ENCODE data around the gene SPATA31C2.
"Not testable (repeated sequence)": the region's sequence is repeated elsewhere in the genome, so short reads cannot be mapped to it uniquely, and the experiment has no call there.

Gene SPATA31C2

DNA sequence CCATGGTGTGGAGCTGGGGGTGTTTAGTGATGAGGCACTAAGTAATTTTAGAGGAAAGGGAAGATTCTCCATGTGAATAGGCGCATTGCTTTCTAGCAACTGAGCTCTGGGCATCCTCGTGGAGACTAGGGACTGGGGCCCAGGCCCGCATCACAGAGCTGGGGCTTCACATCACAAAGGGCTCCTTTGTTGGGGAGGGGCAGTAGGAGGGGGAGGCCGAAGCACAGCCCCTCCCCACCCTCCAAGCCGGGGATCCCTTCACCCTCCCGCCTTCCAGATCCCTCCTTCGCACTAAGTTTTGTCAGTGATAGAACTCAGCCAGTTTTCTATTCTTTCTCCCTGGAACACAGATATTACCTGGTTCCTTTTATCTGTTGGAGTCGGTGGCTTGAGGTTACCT, at the start of gene SPATA31C2:
Gene SPATA31C2, minus strand, starts transcription at position 101 of the 400 bp plus-strand sequence. Its CDS starts 29 bp downstream, at position 72.
- not testable (repeated sequence) for H3K4me3 ChIP-seq (ENCODE audit: control insufficient read depth, low read depth, low read length); DNase-seq (ENCODE audit: low read depth)

DNA sequence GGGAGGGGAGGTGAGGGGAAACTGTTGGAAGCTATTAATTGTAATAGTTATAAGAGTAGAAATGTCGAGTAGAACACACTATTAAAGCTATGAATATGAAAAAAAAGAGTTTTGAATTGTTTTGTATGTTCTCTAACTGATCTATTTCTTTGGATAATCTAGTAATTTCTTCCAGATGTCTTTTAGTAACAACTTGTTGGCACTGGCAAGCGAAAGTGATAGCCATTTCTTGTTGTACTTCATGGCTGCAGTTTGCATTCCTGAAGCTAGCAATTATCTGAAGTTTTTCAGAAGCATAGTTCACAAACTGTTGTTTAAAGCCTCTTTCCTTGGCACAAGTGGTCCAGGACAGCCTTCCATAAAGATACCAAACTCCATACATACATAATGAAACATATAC, 49.4 kb upstream of the SPATA31C2 start:
- DNase-seq (ENCODE audit: low read depth): peak; percentile 13
- TF ChIP-seq CTCF (IDR thresholded peaks at IDR 0.05; ENCODE audit: control insufficient read depth, insufficient read depth, low read depth, low read length, missing control alignments): no peak
- H3K4me3 ChIP-seq (ENCODE audit: control insufficient read depth, low read depth, low read length): no peak overlapping the region

- no peak overlapping the region for H3K4me3 ChIP-seq (ENCODE audit: control insufficient read depth, low read depth, low read length)
- TF ChIP-seq CTCF (IDR thresholded peaks at IDR 0.05; ENCODE audit: control insufficient read depth, insufficient read depth, low read depth, low read length, missing control alignments): no peak
- no peak for DNase-seq (ENCODE audit: low read depth)
These were observed 48.3 kb upstream of the SPATA31C2 start for GRCh38 chr9:88186495-88187110.

DNA sequence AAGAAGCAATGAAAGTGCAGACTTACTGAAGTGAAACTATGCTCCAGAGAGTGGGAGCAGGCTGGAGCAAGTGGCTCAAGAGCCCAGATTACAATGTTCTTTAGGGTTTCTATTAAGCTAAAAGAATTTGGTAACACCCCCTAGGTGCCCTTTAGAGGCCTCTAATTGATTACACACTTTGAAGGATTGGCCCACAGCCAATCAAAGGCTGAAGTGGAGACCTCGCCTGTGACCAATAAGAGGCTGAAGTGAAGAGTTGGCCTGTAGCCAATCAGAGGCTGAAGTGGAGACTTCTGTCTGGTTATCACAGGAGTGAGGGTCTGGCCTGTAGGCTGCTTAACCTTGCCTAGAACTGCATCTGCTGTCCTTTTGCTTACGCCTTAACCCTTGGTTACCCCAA, 46.7 kb upstream of the SPATA31C2 start:
- no peak for TF ChIP-seq CTCF (IDR thresholded peaks at IDR 0.05; ENCODE audit: control insufficient read depth, insufficient read depth, low read depth, low read length, missing control alignments)
- DNase-seq (ENCODE audit: low read depth): no peak

DNA sequence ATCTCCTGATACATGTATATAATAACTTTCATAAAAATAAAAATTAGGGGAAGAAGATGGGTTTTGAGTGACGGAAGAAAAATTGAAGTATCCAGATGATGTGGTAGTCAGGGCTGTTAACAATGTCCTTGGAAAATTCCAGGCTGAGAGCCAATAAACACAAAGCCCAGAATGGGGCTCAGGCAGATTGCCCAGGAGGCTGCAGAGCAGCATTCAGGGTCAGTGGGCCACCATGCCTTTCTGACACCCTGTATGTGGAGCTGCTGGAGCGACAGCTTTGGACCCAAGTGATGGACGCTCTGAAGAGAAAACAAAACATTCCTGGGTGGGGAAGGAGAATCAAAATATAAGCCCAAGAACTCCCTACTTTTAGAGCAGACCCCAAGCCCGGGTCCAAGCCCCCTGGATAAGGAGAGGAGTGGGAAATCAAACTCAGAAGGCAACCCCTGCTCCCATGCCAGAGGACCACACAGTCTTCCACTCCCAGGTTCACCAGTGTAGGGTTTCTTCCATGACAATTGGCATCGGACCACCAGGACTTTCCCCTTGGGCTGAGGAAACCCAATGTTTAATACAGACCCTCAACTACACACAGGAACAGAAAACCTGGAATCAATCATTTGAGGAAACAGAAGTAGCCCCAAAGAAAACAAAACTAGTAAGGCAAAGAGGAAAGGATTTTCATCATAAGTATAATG, 45.7 kb upstream of the SPATA31C2 start:
- H3K4me3 ChIP-seq (ENCODE audit: control insufficient read depth, low read depth, low read length): no peak overlapping the region
- no peak for DNase-seq (ENCODE audit: low read depth)
- no peak for TF ChIP-seq CTCF (IDR thresholded peaks at IDR 0.05; ENCODE audit: control insufficient read depth, insufficient read depth, low read depth, low read length, missing control alignments)

More for the DNA sequence above, 46.7 kb upstream of the SPATA31C2 start:
- no peak overlapping the region for H3K4me3 ChIP-seq (ENCODE audit: control insufficient read depth, low read depth, low read length)

DNA sequence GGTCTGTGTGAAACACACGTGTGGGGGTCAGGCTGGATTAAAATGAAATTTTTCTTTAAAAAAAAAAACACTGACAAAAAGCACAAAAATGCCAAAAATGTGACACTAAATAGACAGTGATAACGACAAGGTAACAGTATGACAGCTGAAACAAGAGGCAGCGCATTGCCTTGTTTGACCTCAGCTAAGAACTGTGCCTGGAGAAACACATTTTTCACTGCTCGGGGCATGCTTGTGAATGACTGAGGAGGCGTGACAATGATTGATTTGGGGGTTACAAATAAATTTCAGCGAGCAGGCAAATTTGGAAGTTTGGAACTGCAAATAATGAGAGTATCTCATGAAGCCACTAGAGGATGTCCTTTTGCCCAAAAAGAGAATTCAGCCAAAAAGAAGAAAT, 44.2 kb upstream of the SPATA31C2 start:
- TF ChIP-seq CTCF (IDR thresholded peaks at IDR 0.05; ENCODE audit: control insufficient read depth, insufficient read depth, low read depth, low read length, missing control alignments): peak; percentile 12
- no peak for DNase-seq (ENCODE audit: low read depth)
- no peak overlapping the region for H3K4me3 ChIP-seq (ENCODE audit: control insufficient read depth, low read depth, low read length)

GRCh38 chr9:88180081-88180765, 41.9 kb upstream of the SPATA31C2 start:
- no peak for TF ChIP-seq CTCF (IDR thresholded peaks at IDR 0.05; ENCODE audit: control insufficient read depth, insufficient read depth, low read depth, low read length, missing control alignments)
- H3K4me3 ChIP-seq (ENCODE audit: control insufficient read depth, low read depth, low read length): no peak overlapping the region
- DNase-seq (ENCODE audit: low read depth): no peak
